Activated CD4-positive, alpha-beta T cell treated with anti-CD3 and anti-CD28 coated beads for 4 hours (primary cell): ENCODE results near the gene POLN.

ENCODE experiments used
- DNase-seq, 2 donors: peaks; one replicate each; pipeline ENCODE4 v3.0.0-alpha.2; 2020

POLN gene

DNA sequence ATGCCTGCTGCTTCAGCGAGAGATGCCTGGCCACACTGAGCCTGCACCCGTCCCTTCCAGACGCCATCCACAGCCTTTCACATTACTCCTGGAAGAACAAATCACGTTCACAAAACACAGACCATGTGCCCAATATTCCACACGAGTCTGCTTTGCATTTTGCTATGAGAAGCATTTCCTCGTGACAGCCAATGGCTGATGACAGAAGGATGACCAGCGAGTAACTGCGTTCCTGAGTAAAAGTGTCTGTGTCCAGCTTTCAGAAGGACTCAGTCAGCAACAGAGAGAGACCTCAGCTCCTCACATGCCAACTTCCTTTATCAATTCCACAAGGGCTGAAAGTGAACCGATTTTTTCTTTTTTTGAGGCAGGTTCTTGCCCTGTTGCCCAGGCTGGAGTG is 163.3 kb downstream of the POLN start:
- DNase-seq: no peak

GRCh38 chr4:2077537-2078460 is 164.1 kb downstream of the POLN start:
- DNase-seq: no peak

- DNase-seq: no peak
These were observed 164.9 kb downstream of the POLN start for GRCh38 chr4:2076908-2077536.

DNA sequence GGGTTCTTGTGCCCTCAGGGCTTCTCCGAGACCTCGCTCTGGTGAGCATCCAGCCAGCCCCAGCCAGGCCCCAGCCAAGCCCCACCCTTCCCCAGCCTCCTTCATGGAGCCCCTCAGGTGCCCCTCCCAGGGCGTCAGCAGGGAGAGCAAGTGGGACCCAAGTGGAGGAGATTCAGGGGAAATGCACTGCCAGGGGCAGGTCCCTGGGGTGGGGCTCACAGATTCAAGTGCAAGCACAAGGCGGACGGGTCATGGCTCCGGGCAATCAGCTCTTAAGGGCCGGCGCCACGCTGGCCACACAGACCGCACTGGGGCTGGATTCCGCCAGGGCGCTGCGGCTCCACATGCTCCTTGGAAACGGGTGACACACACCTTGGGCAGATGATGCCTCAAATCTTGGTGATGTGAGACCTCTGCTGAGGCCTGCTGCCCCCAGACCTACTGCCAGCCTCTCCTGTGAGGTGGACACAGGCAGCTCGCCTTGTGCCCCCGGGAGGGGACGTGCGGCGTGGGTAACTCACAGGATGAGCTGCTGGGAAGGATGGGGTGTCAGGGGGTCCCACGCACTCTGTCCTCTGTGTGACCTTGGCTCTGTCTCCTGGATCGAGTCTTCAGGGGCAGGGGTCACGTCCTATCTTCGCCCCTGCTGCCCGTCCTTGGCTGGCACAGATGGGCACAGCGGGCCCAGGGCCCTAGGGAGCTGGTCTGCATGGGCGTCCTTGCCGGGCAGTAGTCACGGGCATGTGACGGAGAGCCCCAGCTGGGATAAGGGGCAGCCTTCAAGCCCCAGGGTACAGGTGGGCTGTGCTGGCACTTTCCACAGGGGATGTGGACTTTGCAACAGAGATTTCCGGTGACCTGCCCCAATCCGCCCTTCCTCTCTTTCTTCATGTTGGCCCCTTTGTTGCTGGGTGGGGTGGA is 165.7 kb downstream of the POLN start:
- DNase-seq: no peak

- DNase-seq: no peak
These were observed 166.5 kb downstream of the POLN start for GRCh38 chr4:2075171-2075986.

DNA sequence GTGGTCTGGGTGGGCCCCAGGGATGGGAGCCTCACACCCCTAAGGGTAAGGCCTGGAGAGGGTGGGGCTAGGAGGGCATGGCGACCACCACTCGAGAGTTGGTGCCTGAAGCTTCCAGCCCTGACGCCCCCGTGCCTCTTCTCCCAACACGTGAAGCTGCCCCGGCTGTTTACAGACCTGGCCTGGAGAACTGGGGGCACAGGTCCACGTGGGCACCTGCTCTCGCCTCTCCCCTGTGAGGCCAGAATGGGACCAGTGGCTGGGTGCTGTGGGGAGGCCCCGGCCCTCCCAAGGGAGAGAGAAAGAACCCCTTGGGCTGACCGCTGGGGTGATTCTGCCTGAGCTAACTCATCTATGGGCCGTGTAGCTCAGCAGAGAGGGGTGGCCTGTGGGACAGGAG is 167.3 kb downstream of the POLN start:
- DNase-seq: no peak

DNA sequence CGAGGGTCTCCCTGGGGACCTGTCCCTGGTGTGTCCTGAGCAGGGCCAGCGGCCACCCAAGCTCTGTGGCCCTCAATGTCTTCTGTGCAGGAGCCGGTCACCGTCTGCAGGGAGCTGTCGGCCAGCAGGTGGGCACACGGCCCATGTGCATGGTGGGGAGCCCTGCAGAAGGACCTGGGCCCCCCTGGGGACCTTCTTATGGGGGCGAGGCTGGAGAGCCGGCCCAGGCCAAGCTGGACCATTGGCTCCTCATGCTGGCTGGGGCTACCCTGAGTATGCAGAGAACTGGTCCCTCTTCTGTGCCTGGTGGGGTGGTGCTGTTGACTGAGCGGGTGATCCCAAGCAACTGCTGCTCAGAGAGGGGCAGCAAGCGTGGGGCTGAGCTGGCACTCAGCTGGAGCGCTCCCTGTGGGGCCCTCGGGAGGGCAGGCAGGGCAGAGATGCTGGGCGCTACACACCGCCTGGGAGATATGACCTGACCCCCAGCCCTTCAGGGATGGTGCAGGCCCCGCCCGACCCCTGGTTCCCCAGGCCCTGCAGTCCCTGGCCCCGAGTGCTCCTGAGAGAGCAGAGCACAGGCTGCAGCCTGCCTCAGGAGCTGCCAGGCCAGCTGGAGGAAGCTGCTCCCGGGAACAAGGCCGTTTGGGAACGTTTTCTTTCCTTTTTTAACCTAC is 168.0 kb downstream of the POLN start:
- no peak for DNase-seq

- DNase-seq: no peak
These were observed 168.7 kb downstream of the POLN start for GRCh38 chr4:2072971-2073807.

DNA sequence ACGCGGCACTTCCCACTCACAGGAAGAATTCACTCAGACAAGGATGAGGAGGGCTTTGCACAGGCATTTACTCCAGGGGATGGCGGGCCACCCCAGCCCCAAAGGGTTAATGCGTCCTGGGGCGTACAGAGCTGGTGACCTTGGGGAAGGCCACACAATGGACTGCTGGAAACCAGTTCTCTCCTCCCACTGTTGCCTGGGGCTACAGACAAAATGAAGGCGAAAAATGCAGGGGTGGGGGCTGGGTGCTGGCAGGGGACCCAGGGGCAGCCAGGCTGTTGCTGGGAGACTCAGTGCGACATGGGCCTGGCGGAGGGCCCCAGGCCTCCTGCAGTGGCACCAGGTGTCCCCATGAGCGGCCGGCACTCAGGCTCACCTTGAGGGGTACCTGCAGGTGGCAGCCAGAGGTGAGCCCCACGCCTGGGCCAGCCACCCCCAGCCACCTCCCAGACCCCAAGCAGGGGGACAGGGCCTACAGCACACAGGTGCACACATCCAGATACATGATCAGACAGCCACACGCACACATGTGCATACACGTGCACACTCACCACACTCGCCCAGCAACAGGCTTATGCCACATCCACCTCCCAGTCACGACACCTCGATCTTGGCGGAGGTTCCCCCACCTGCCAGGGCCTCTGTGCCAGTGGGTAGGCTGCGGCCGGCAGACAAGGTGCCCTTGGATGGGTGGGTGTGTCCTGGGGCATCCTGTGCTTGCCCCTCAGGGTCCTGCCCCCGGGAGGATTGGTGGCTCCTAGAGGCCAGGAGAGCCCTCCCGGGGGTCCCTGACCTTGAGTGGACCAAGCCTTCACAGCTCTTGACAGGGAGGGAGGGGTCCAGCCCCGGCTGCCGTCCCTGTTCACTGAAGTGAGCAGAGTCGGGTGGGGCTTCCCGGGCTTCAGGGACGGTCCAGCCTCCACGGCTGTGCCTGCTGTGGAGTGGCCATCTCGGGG is 169.7 kb downstream of the POLN start:
- no peak for DNase-seq

DNA sequence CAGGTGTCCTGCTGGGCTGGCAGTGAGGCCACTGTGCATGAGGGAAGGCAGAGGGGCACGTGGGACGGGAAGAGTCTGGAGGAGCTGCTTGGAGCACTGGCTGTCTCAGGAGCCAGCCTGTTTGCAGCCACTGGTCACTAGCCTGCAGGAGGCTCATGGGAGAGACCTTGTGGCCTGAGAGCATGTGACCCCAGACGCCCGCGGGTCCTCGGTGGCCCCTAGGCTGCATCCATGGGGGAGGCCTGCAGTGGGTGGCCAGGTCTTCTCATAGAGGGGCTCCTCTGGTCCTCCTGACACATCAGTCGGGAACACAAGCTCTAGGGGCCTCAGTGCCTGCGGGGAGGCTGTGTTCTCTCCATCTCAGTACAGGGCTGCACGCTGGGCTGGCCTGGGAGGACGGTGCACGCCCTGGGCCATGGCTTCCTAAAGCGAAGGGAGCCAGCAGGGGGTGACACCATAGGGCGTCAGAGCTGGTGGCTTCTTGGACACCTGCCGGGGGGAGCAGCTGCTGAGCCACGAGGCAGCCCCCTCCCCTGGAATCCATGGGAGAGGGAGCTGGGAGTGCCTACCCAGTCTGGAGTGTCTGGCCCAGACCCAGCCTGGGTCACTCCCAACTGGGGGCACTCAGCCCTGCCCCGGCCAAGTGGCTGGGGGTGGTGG is 170.5 kb downstream of the POLN start:
- no peak for DNase-seq

GRCh38 chr4:2070421-2071251 is 171.3 kb downstream of the POLN start:
- no peak for DNase-seq

- DNase-seq: no peak
These were observed 171.9 kb downstream of the POLN start for GRCh38 chr4:2069986-2070385.

GRCh38 chr4:2069161-2069971 is 172.6 kb downstream of the POLN start:
- no peak for DNase-seq

DNA sequence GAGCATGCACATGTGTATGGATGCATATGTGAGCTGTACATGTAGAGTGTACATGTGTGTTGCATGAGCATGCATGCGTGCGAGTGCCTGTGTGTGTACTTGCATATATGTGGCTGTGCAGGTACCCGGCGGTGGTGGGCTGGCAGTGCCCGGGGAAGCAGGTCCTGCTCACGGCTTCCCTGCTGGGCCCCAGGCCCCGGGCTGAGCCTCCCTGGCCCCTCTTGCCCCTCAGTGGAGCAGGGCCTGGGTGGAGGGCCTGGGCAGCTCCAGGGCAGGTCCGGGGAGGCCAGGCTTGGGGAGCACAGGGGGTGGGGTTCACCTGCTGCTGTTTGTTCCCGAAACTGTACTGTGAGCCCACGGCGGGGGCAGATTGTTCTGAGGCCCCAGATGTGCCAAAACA is 173.4 kb downstream of the POLN start:
- no peak for DNase-seq

GRCh38 chr4:2068198-2068470 is 173.8 kb downstream of the POLN start:
- no peak for DNase-seq

- DNase-seq: no peak
These were observed 174.3 kb downstream of the POLN start for GRCh38 chr4:2067446-2068197.
